T-helper 1 cell (primary cell): Measurements from ENCODE around the gene LRRC28.
A peak's percentile ranks its signal among the peaks of the same experiment; 100 is the strongest.

Experiments used
- DNase-seq, 5 donors: peaks; one replicate each; pipeline ENCODE4 v3.0.0-alpha.2; 2012 to 2020

Gene LRRC28

DNA sequence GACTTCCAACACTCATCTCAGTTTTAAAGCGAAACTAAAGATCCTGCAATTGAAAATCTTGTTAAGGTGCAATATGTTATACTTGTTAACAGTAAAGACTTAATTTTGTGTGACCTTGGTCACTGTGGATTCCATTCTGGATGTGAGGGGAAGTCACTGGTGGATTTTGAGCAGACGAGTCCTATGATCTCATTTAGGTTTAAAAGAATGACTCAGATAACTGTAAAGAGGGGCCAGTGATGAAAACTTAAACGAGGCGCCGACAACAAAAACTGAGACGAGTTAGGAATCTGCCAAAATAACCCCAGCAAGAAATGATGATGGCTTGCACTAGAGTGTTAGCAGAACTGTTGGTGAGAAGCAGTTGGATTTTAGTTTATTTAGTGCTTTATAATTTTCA, 56.5 kb downstream of the LRRC28 start:
- DNase-seq = no peak

GRCh38 chr15:99310745-99311144, 59.5 kb downstream of the LRRC28 start:
- no peak for DNase-seq

GRCh38 chr15:99312228-99312627, 60.9 kb downstream of the LRRC28 start:
- no peak for DNase-seq

DNA sequence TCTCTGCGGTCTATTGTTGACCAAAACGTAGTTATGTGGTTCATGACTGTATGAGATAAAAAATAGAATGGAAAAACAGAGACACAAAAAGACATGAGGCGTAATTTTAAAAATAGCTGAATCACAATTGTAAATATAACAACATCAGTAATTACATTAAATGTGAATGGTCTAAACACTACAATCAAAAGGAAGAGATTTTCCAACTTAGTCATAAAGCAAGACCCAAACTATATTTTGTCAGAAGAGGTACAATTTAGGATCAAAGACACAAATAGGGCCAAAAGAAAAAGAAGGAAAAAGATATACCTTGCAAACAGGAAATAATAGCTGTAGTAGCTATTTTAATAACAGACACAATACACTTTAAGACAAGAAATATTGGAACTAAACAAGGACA, 61.5 kb downstream of the LRRC28 start:
- no peak for DNase-seq

DNA sequence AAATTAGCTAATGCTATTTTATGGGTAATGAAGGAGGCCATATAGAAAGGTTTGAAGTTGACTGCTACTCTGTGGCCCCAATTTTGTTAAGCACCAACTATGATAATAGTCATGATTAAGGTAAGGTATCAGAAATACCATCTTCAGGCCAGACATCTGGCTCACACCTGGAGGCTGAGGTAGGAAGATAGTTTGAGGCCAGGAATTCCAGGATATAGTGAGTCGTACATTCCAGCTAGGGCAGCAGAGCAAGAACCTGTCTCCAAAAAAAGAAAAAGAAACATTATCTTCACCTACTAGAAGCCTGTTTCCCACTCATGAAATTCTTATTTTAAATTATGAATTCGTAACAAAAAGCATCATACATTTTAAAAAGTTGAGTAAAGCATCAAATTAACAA, 64.4 kb downstream of the LRRC28 start:
- DNase-seq = no peak

GRCh38 chr15:99320374-99321215, 69.3 kb downstream of the LRRC28 start:
- no peak for DNase-seq

- no peak for DNase-seq
Observed at GRCh38 chr15:99321468-99321867, 70.2 kb downstream of the LRRC28 start.

GRCh38 chr15:99322643-99323405, 71.5 kb downstream of the LRRC28 start:
- no peak for DNase-seq

GRCh38 chr15:99324082-99324620, 72.9 kb downstream of the LRRC28 start:
- DNase-seq = peak in 1 of 5 donors; percentile 69

- no peak for DNase-seq
Observed at GRCh38 chr15:99324700-99325099, 73.4 kb downstream of the LRRC28 start.

DNA sequence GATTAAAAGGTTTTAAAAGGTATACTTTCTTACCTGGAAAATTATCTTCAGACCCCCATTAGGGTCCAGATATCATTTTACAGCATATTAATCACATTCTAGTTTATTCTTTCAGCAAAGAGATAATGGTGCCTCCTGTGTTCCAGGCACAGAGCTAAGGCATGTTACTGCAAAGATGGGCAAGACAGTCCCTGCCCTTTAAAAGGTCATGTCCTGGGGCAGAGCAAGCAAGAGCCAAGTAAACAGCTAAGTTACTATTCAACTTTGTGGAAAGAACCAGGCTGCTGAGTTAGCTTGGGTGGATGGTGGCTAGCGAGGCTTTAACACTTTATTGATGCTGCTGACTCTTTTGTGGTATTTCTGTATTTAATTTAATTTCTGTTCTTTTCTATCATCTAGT, 75.0 kb downstream of the LRRC28 start:
- no peak for DNase-seq

- DNase-seq = no peak
Observed at GRCh38 chr15:99328106-99329072, 77.1 kb downstream of the LRRC28 start.

GRCh38 chr15:99331381-99331780, 80.1 kb downstream of the LRRC28 start:
- no peak for DNase-seq

- DNase-seq = peak in 1 of 5 donors; percentile 33
Observed at GRCh38 chr15:99333413-99333812, 82.1 kb downstream of the LRRC28 start.

- no peak for DNase-seq
Observed at GRCh38 chr15:99333981-99334380, 82.7 kb downstream of the LRRC28 start.

DNA sequence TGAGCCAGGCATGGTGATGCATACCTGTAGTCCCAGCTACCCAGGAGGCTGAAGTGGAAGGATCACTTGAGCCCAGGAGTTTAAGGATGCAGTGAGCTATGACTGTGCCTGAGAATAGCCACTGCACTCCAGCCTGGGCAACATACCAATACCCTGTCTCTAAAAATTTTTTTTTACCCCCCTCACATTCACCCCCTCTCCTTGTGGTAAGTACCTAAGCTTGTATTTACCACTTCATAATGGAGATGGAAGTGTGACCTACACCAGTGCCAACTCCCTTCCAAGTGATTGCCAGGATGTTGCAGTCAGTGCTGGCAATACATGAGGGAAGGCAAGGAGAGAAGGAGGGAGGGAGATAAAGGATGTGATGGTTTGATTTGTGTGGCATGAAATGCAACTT, 84.2 kb downstream of the LRRC28 start:
- no peak for DNase-seq

- no peak for DNase-seq
Observed at GRCh38 chr15:99336794-99337193, 85.5 kb downstream of the LRRC28 start.

DNA sequence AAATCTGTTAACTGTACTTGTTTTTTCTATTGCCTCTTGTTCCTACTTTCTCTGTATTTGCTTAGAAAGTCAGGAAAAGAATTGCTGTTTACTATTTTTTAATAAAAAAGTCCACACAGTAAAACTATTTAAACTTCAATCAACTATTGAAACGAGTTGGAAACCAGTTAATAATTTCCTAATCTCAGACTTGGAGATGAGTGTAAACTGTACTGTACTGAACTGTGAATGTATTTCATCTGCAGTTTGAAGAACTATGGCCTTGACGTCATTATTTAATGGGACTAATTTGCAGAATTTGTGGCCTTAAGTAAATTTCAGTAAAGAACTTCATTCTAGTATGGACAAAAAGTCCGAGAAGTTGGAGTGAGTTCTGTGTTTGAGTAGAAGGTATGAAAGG, 89.1 kb downstream of the LRRC28 start:
- no peak for DNase-seq

DNA sequence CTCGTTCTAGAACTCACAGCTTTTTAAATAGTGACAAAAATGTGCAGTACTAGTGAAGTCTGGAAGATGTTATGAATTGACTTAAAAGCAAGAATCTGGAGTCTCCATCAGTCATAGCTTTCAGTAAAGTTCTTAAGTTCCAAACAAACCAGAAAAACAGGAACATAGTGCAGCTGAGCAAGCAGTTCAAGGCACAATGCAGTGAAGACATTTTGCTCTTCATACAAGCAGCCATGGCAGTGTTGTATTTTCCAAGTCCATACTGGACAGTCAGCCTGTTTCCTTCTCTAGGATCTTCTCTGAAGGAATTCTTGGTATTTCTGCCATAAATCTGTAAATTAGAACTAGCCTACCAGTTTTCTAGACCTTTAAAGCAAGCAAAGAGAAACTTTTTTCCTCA, 90.5 kb downstream of the LRRC28 start:
- no peak for DNase-seq

DNA sequence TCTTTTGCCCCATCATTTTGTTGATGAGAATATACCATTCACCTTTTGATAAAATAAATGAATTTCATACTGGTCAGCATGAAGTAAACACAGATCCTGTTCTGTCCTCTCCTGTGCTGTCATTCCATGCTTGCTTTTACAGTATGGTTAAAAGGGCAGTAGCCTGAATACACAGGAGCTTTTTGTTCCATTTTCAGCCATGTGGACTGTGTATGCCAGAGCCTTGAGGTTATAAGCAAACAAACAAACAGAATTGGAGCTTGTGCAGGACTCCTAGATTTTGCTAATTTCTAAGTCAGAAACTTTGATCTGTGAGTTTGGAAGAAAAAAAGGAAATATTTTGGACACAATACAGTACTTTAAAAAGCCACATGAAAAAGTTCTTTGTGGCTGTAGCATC, 91.9 kb downstream of the LRRC28 start:
- DNase-seq = no peak

DNA sequence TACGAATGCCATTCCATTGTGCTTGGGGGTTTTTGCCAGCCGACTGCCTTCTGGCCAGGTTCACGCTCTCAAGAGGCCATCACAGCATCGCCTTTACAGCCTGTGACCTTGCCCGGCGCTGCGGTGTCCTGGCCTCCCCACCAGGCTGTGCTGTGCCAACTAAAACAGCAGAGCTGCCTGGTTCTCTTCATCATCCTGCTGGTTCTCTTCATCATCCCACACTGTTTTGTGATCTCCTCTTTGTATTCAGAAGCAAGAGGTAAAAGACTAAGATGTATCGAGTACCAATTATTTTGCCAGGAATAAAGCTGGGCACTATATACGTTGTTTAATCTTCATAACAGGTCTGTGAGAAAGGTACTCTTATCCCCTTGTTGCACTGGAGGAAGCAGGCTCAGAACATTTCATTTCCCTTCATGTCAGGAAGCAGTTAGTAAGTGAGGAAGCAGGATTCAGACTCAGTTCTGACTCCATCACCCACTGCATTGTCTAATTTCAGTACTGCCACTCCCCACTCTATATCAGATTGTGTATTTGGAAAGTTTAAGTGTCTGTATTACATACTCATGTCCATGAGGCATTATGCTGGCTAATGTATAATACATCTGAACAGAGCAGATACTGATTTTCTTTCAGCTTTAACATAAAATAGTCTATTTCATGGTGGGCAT, 92.7 kb downstream of the LRRC28 start:
- DNase-seq = peak in 4 of 5 donors; percentile 16 to 39 (median 26)

DNA sequence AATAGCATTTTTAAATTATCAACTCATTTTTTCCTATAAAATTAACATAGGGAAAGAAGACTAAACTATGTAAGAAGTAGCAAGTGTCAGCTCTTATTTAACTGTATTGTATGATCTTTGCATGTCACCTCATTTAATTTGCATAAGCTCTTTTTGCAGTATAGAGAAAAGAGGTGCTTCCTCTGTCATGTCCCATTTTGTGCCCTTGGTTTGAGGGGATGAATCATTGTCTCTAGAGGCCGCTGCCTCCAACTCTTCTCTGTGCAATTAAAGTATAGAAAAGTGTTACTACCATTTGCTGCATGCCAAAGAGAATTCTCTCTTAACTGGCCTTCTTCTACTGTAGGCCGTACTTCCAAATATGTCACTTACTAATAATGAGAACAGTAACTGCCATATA, 93.4 kb downstream of the LRRC28 start:
- no peak for DNase-seq
